HG02623 (cell line): Measurements from ENCODE around the gene KLF9.

ENCODE experiments used
- ATAC-seq: cut with Tn5 transposase; IDR thresholded peaks from one replicate; pipeline ENCODE4 v1.9.1; 2021; ENCODE audit warnings: moderate library complexity; ENCODE audit not compliant: unreplicated experiment

Gene KLF9

GRCh38 chr9:70422371-70423043, 8.1 kb upstream of the KLF9 start:
- ATAC-seq, result no peak

GRCh38 chr9:70421272-70422180, 7.1 kb upstream of the KLF9 start:
- ATAC-seq, result no peak

- ATAC-seq, result peak; percentile 0
Observed at GRCh38 chr9:70420441-70421271, 6.2 kb upstream of the KLF9 start.

GRCh38 chr9:70419556-70420440, 5.3 kb upstream of the KLF9 start:
- ATAC-seq, result peak; percentile 30

- peak; percentile 49 for ATAC-seq
Observed at GRCh38 chr9:70418822-70419555, 4.5 kb upstream of the KLF9 start.

GRCh38 chr9:70415476-70415875, 1.0 kb upstream of the KLF9 start:
- no peak for ATAC-seq

- ATAC-seq, result no peak
Observed at GRCh38 chr9:70415041-70415440, 584 bp upstream of the KLF9 start.

- ATAC-seq, result peak; percentile 16
Observed at GRCh38 chr9:70413464-70413798, 1.0 kb downstream of the KLF9 start.

- peak; percentile 0 for ATAC-seq
Observed at GRCh38 chr9:70412832-70413463, 1.5 kb downstream of the KLF9 start.

GRCh38 chr9:70411930-70412831, 2.3 kb downstream of the KLF9 start:
- ATAC-seq, result peak; percentile 15

GRCh38 chr9:70411121-70411929, 3.1 kb downstream of the KLF9 start:
- ATAC-seq, result no peak

- ATAC-seq, result no peak
Observed at GRCh38 chr9:70410368-70410767, 4.1 kb downstream of the KLF9 start.

- no peak for ATAC-seq
Observed at GRCh38 chr9:70409800-70410199, 4.7 kb downstream of the KLF9 start.

GRCh38 chr9:70409280-70409679, 5.2 kb downstream of the KLF9 start:
- no peak for ATAC-seq

- ATAC-seq, result no peak
Observed at GRCh38 chr9:70408393-70409040, 5.9 kb downstream of the KLF9 start.

- no peak for ATAC-seq
Observed at GRCh38 chr9:70407081-70407503, 7.4 kb downstream of the KLF9 start.

- peak; percentile 70 for ATAC-seq
Observed at GRCh38 chr9:70406434-70406862, 8.0 kb downstream of the KLF9 start.
